Measurements from ENCODE around the gene DISC1. TPM values are rescaled to one million over a fixed set of nuclear protein-coding genes. Genes with fewer than 3 reads are reported as not detected.

The DISC1 gene
- total and polyA plus RNA-seq, 4 experiments from 2014 or later = 1.9 to 18.0 (median 10.0) TPM

DNA sequence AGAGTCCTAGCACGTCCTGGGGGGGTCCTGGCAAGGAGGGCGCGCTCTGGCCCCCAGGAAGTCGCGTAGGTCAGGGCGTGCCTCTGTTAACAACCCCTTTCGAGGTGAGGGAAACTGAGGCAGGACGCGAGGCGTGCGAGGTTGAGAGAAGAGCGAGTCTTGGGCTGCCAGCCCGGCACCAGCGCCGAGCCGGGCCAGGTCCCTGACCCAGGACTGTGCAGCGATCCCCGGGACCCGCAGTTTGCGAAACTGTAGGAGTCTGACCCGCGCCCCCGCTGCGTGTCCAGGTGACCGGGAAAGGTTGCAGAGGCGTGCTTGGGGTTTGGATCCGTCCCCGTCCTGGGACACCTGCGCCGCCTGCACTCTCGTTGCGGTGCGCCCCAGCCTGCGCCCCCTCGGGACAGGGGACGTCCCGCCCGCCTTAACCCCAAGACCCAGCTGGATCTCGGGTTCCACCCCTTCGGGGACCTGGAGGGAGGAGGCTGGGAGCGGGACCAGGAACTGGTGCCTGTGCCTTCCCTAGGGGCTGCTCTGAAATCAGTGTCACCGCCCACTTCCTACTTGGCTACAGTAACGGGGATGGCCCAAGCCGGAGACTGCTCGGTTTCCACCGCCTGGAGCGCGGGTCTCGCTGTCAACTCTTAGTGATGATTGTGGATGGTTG lies 493 bp downstream of the DISC1 start:
- Histone ChIP-seq H3K4me1 (ENCODE audit: insufficient read depth, low read length) (peaks cover 32% of the 10 kb centered on the region), H3K9me3 (ENCODE audit: control insufficient read depth in 1 of 2, low read length in 2 of 2) (no peaks in the 10 kb centered on the region), H3K27me3 (ENCODE audit: insufficient read depth, low read length) (no peaks in the 10 kb centered on the region), H3K27ac (ENCODE audit: low read depth, low read length) (peak overlapping the region; percentile 63), H3K36me3 (ENCODE audit: insufficient read depth, low read length) (no peaks in the 10 kb centered on the region), H3K4me3 (ENCODE audit: low read length in 2 of 2) (peak overlapping the region; percentile 43 to 79)
- H3K9me3 Mint-ChIP-seq = no peaks in the 10 kb centered on the region
- H3K36me3 Mint-ChIP-seq = peaks cover 0 to 7% of the 10 kb centered on the region in 2 donors
- peak overlapping the region; percentile 88 to 98 (median 94) for H3K27ac Mint-ChIP-seq
- DNase-seq = peak; percentile 36 to 72 (median 46)
- ChIA-PET CTCF (ENCODE audit: partially characterized antibody) (interaction anchor here (1.2 to 3.7 kb wide), 3 partner anchors 10 to 289 kb away, joined by 3 to 10 read pairs (median 6); partner anchors contain the start of gene SPRTN), POLR2A (ENCODE audit: partially characterized antibody) (interaction anchor here (1.6 to 2.5 kb wide), 5 partner anchors 14 to 289 kb away, joined by 4 to 22 read pairs (median 6); partner anchors contain the start of genes EGLN1, EXOC8 and SPRTN)
- H3K27me3 Mint-ChIP-seq = peaks cover 0 to 2% of the 10 kb centered on the region in 2 donors
- intact Hi-C loops (cut with micrococcal nuclease) = loop anchor here (1.0 to 5.0 kb wide), 3 partner anchors 8 to 1000 kb away; no protein-coding TSS in a partner anchor
- peak overlapping the region; percentile 91 to 100 (median 96) for H3K4me3 Mint-ChIP-seq
- peaks cover 20 to 48% (median 36%) of the 10 kb centered on the region in 4 donors for H3K4me1 Mint-ChIP-seq

DNA sequence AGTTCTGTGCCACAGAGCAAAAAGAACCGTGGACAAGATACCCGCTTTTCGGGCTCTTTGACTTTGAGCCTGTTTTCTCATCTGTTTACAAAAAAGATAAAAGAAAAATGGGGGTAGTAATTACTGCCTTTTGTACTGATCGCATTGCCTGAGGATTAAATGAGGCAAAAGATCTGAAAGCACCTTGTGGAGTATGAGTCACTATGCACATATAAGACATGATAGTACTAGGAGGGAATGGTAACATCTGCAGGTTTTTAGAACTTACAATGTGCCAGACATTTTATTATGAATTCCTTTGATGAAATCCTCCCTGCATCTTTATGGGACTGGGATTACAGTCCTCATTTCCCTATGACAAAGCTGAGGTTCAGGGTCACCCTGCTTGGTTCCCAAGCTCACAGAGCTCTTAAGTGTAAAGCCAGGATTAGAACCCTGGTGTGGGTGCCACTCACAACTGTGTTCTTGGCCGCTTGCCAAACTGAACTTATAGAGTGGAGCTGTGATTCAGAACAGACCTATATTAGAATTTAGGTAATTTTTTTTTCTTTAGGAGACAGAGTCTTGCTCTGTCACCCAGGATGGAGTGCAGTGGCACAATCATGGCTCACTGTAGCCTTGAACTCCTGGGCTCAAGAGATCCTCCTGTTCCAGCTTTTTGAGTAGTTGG lies 1.8 kb downstream of the DISC1 start:
- POLR2A ChIA-PET (ENCODE audit: partially characterized antibody) = interaction anchor here (1.1 kb wide), 1 partner anchor 27 kb away, joined by 3 read pairs; no protein-coding TSS in a partner anchor
- peak in 4 of 5 donors; percentile 7 to 51 (median 21) for DNase-seq
- peak overlapping the region; percentile 91 to 100 (median 96) for H3K4me3 Mint-ChIP-seq
- intact Hi-C loops (cut with micrococcal nuclease) = loop anchor here (5.0 kb wide), 1 partner anchor 999 kb away; no protein-coding TSS in a partner anchor
- H3K4me1 Mint-ChIP-seq = peaks cover 23 to 53% (median 39%) of the 10 kb centered on the region in 4 donors
- H3K27ac ChIP-seq (ENCODE audit: low read depth, low read length) = peak overlapping the region; percentile 63
- H3K27me3 ChIP-seq (ENCODE audit: insufficient read depth, low read length) = no peaks in the 10 kb centered on the region
- H3K36me3 Mint-ChIP-seq = peaks cover 0 to 13% of the 10 kb centered on the region in 2 donors
- H3K36me3 ChIP-seq (ENCODE audit: insufficient read depth, low read length) = no peaks in the 10 kb centered on the region
- H3K9me3 Mint-ChIP-seq = no peaks in the 10 kb centered on the region
- H3K27ac Mint-ChIP-seq = peak overlapping the region; percentile 88 to 98 (median 94)
- H3K4me3 ChIP-seq (ENCODE audit: low read length in 2 of 2) = no peak overlapping the region
- H3K4me1 ChIP-seq (ENCODE audit: insufficient read depth, low read length) = peaks cover 32% of the 10 kb centered on the region
- H3K9me3 ChIP-seq (ENCODE audit: control insufficient read depth in 1 of 2, low read length in 2 of 2) = no peaks in the 10 kb centered on the region
- CTCF ChIA-PET (ENCODE audit: partially characterized antibody) = interaction anchor here (1.2 to 1.3 kb wide), 3 partner anchors 14 to 45 kb away, joined by 3 to 5 read pairs (median 3); no protein-coding TSS in a partner anchor
- peaks cover 0 to 2% of the 10 kb centered on the region in 2 donors for H3K27me3 Mint-ChIP-seq

- Histone ChIP-seq H3K27ac (ENCODE audit: low read depth, low read length) (no peak overlapping the region), H3K36me3 (ENCODE audit: insufficient read depth, low read length) (no peaks in the 10 kb centered on the region), H3K4me1 (ENCODE audit: insufficient read depth, low read length) (peaks cover 32% of the 10 kb centered on the region), H3K4me3 (ENCODE audit: low read length in 2 of 2) (no peak overlapping the region), H3K9me3 (ENCODE audit: control insufficient read depth in 1 of 2, low read length in 2 of 2) (no peaks in the 10 kb centered on the region), H3K27me3 (ENCODE audit: insufficient read depth, low read length) (no peaks in the 10 kb centered on the region)
- peak in 3 of 5 donors; percentile 21 to 56 (median 27) for DNase-seq
- Mint-ChIP-seq H3K4me1 (peaks cover 27 to 56% (median 39%) of the 10 kb centered on the region in 4 donors), H3K27me3 (peaks cover 0 to 2% of the 10 kb centered on the region in 2 donors), H3K36me3 (peaks cover 0 to 16% of the 10 kb centered on the region in 2 donors), H3K9me3 (no peaks in the 10 kb centered on the region), H3K27ac (peak overlapping the region in 6 of 7 donors; percentile 5 to 98 (median 65)), H3K4me3 (peak overlapping the region; percentile 27 to 97 (median 64))
- ChIA-PET POLR2A (ENCODE audit: partially characterized antibody) (interaction anchor here (1.1 kb wide), 2 partner anchors 16 to 27 kb away, joined by 3 to 4 read pairs; no protein-coding TSS in a partner anchor), CTCF (ENCODE audit: partially characterized antibody) (interaction anchor here (1.1 to 1.3 kb wide), 4 partner anchors 15 to 45 kb away, joined by 3 to 5 read pairs (median 3); no protein-coding TSS in a partner anchor)
- intact Hi-C loops (cut with micrococcal nuclease) = loop anchor here (5.0 kb wide), 1 partner anchor 998 kb away; no protein-coding TSS in a partner anchor
These were observed 2.5 kb downstream of the DISC1 start for GRCh38 chr1:231629132-231629531.

DNA sequence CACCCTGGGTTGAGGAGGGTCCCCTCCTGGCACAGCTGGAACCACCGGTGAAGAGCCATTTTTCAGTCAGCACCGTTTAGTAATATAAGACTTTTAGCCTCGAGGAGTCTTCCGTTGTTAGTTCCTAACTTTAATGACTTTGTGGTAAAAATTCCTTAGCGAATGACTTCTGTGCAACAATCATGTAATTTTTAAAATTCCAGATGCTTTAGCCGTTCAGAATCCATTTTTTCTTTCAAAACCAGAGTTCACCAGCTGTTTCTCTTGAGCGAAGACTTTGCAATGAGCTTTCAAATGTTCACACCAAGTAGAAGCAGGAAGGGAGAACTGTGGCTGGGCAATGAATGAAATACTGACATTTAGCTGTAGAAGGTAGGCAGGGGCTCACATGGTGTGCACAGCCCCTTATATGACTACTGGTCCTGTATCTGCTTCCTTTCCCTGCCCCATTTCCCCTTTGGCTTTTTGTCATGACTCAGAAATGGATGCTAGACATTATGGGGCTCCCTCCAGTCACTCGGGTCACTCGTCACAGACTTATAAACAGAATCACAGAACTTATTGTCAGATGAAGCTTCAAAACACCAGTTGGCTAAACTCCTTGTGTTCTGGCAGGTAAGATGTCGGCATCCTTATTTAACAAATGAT lies 4.1 kb downstream of the DISC1 start:
- Mint-ChIP-seq H3K27me3 (peaks cover 0 to 2% of the 10 kb centered on the region in 2 donors), H3K27ac (peak overlapping the region in 3 of 7 donors; percentile 5 to 81 (median 14)), H3K36me3 (peaks cover 0 to 16% of the 10 kb centered on the region in 2 donors), H3K9me3 (no peaks in the 10 kb centered on the region), H3K4me3 (no peak overlapping the region), H3K4me1 (peaks cover 28 to 60% (median 41%) of the 10 kb centered on the region in 4 donors)
- H3K4me1 ChIP-seq (ENCODE audit: insufficient read depth, low read length) = peaks cover 29% of the 10 kb centered on the region
- H3K9me3 ChIP-seq (ENCODE audit: control insufficient read depth in 1 of 2, low read length in 2 of 2) = no peaks in the 10 kb centered on the region
- H3K36me3 ChIP-seq (ENCODE audit: insufficient read depth, low read length) = no peaks in the 10 kb centered on the region
- DNase-seq = no peak
- no peaks in the 10 kb centered on the region for H3K27me3 ChIP-seq (ENCODE audit: insufficient read depth, low read length)
- intact Hi-C loops (cut with micrococcal nuclease) = no loop called here
- ChIA-PET POLR2A (ENCODE audit: partially characterized antibody) (interaction anchor here (1.1 kb wide), 1 partner anchor 17 kb away, joined by 4 read pairs; no protein-coding TSS in a partner anchor), CTCF (ENCODE audit: partially characterized antibody) (interaction anchor here (1.0 kb wide), 1 partner anchor 12 kb away, joined by 3 read pairs; no protein-coding TSS in a partner anchor)
- no peak overlapping the region for H3K27ac ChIP-seq (ENCODE audit: low read depth, low read length)
- no peak overlapping the region for H3K4me3 ChIP-seq (ENCODE audit: low read length in 2 of 2)

GRCh38 chr1:231631717-231632116 lies 5.1 kb downstream of the DISC1 start:
- Mint-ChIP-seq H3K9me3 (no peaks in the 10 kb centered on the region), H3K36me3 (peaks cover 0 to 15% of the 10 kb centered on the region in 2 donors), H3K4me3 (no peak overlapping the region), H3K4me1 (peaks cover 20 to 51% (median 38%) of the 10 kb centered on the region in 4 donors), H3K27me3 (no peaks in the 10 kb centered on the region), H3K27ac (no peak overlapping the region)
- ChIA-PET POLR2A (ENCODE audit: partially characterized antibody) (interaction anchor here (1.0 kb wide), 1 partner anchor 288 kb away, joined by 3 read pairs; no protein-coding TSS in a partner anchor), CTCF (ENCODE audit: partially characterized antibody) (interaction anchor here (1.0 to 1.2 kb wide), 2 partner anchors 11 to 269 kb away, joined by 3 read pairs; no protein-coding TSS in a partner anchor)
- H3K4me3 ChIP-seq (ENCODE audit: low read length in 2 of 2) = no peak overlapping the region
- H3K27me3 ChIP-seq (ENCODE audit: insufficient read depth, low read length) = no peaks in the 10 kb centered on the region
- intact Hi-C loops (cut with micrococcal nuclease) = no loop called here
- no peak for DNase-seq
- H3K4me1 ChIP-seq (ENCODE audit: insufficient read depth, low read length) = peaks cover 22% of the 10 kb centered on the region
- no peak overlapping the region for H3K27ac ChIP-seq (ENCODE audit: low read depth, low read length)
- no peaks in the 10 kb centered on the region for H3K36me3 ChIP-seq (ENCODE audit: insufficient read depth, low read length)
- H3K9me3 ChIP-seq (ENCODE audit: control insufficient read depth in 1 of 2, low read length in 2 of 2) = no peaks in the 10 kb centered on the region

GRCh38 chr1:231632119-231632518 lies 5.5 kb downstream of the DISC1 start:
- DNase-seq = no peak
- Histone ChIP-seq H3K4me1 (ENCODE audit: insufficient read depth, low read length) (peaks cover 22% of the 10 kb centered on the region), H3K27ac (ENCODE audit: low read depth, low read length) (no peak overlapping the region), H3K4me3 (ENCODE audit: low read length in 2 of 2) (no peak overlapping the region), H3K36me3 (ENCODE audit: insufficient read depth, low read length) (no peaks in the 10 kb centered on the region), H3K9me3 (ENCODE audit: control insufficient read depth in 1 of 2, low read length in 2 of 2) (no peaks in the 10 kb centered on the region), H3K27me3 (ENCODE audit: insufficient read depth, low read length) (no peaks in the 10 kb centered on the region)
- Mint-ChIP-seq H3K4me3 (no peak overlapping the region), H3K9me3 (no peaks in the 10 kb centered on the region), H3K36me3 (peaks cover 0 to 15% of the 10 kb centered on the region in 2 donors), H3K4me1 (peaks cover 20 to 51% (median 38%) of the 10 kb centered on the region in 4 donors), H3K27ac (peak overlapping the region in 1 of 7 donors; percentile 2), H3K27me3 (no peaks in the 10 kb centered on the region)
- POLR2A ChIA-PET (ENCODE audit: partially characterized antibody) = interaction anchor here (1.0 kb wide), 1 partner anchor 287 kb away, joined by 3 read pairs; no protein-coding TSS in a partner anchor
- intact Hi-C loops (cut with micrococcal nuclease) = no loop called here
- CTCF ChIA-PET (ENCODE audit: partially characterized antibody) = interaction anchor here (1.0 to 1.2 kb wide), 2 partner anchors 11 to 269 kb away, joined by 3 read pairs; no protein-coding TSS in a partner anchor

Measured in CD4-positive, alpha-beta memory T cell (primary cell).